NCI-H69 (cell line): ENCODE measurements around the gene METRNL.

Source experiments
- DNase-seq: peaks from one replicate; lab custom pipeline; 2025; lab: John Stamatoyannopoulos, UW

METRNL gene

GRCh38 chr17:83142619-83143018, 63.2 kb downstream of the METRNL start:
- no peak for DNase-seq

GRCh38 chr17:83143817-83144231, 64.4 kb downstream of the METRNL start:
- DNase-seq, result no peak
